Stimulated activated CD4-positive, alpha-beta T cell treated with anti-CD3 and anti-CD28 coated beads, Interleukin-4, amount 100 ng/mL, for 4 hours (primary cell): Measurements from ENCODE around the gene WFDC1.
"Not testable (repeated sequence)": the region's sequence is repeated elsewhere in the genome, so short reads cannot be mapped to it uniquely, and the experiment has no call there.

ENCODE experiments used
- DNase-seq, 2 experiments: peaks; one replicate each; pipeline ENCODE4 v3.0.0-alpha.2; 2020

The WFDC1 gene

GRCh38 chr16:84330685-84331050, 36.0 kb downstream of the WFDC1 start:
- no peak for DNase-seq

GRCh38 chr16:84331998-84332780, 37.5 kb downstream of the WFDC1 start:
- DNase-seq, result no peak

- DNase-seq, result no peak
These were observed 38.5 kb downstream of the WFDC1 start for GRCh38 chr16:84332975-84333684.

- no peak for DNase-seq
These were observed 39.4 kb downstream of the WFDC1 start for GRCh38 chr16:84334058-84334457.

- DNase-seq, result no peak
These were observed 39.8 kb downstream of the WFDC1 start for GRCh38 chr16:84334482-84334881.

- not testable (repeated sequence) for DNase-seq
These were observed 42.6 kb downstream of the WFDC1 start for GRCh38 chr16:84337236-84337635.

- no peak for DNase-seq
These were observed 44.6 kb downstream of the WFDC1 start for GRCh38 chr16:84339311-84339710.

- no peak for DNase-seq
These were observed 45.1 kb downstream of the WFDC1 start for GRCh38 chr16:84339766-84340165.

GRCh38 chr16:84340325-84341040, 45.8 kb downstream of the WFDC1 start:
- no peak for DNase-seq

- DNase-seq, result no peak
These were observed 47.0 kb downstream of the WFDC1 start for GRCh38 chr16:84341528-84342295.

GRCh38 chr16:84343800-84344199, 49.1 kb downstream of the WFDC1 start:
- not testable (repeated sequence) for DNase-seq

GRCh38 chr16:84344781-84345180, 50.1 kb downstream of the WFDC1 start:
- DNase-seq, result no peak

GRCh38 chr16:84347161-84347560, 52.5 kb downstream of the WFDC1 start:
- no peak for DNase-seq

- no peak for DNase-seq
These were observed 53.8 kb downstream of the WFDC1 start for GRCh38 chr16:84348386-84348888.

GRCh38 chr16:84349862-84350684, 55.4 kb downstream of the WFDC1 start:
- no peak for DNase-seq

GRCh38 chr16:84350685-84351400, 56.2 kb downstream of the WFDC1 start:
- DNase-seq, result no peak

GRCh38 chr16:84351630-84352029, 57.0 kb downstream of the WFDC1 start:
- no peak for DNase-seq

GRCh38 chr16:84354306-84354705, 59.6 kb downstream of the WFDC1 start:
- no peak for DNase-seq

GRCh38 chr16:84355149-84355548, 60.5 kb downstream of the WFDC1 start:
- no peak for DNase-seq

- DNase-seq, result no peak
These were observed 61.5 kb downstream of the WFDC1 start for GRCh38 chr16:84356176-84356575.

GRCh38 chr16:84356591-84357116, 62.0 kb downstream of the WFDC1 start:
- DNase-seq, result no peak
